Neural cell (in vitro differentiated cells): Measurements from ENCODE around the gene AGBL5.

Experiments used
- CTCF ChIP-seq: fragments of 450-650 bp; IDR thresholded peaks from 2 replicates; pipeline ENCODE4 v1.5.1; 2014; ENCODE audit warnings: antibody characterized with exemption, mild to moderate bottlenecking, moderate library complexity; ENCODE audit not compliant: poor library complexity, severe bottlenecking
- POLR2AphosphoS5 ChIP-seq: IDR thresholded peaks from 2 replicates; pipeline ENCODE4 v1.6.1; 2012
- REST ChIP-seq: IDR thresholded peaks from 2 replicates; pipeline ENCODE4 v1.6.1; 2012; ENCODE audit warnings: borderline replicate concordance

GRCh38 chr2:27010139-27010538 lies 41.3 kb upstream of the AGBL5 start:
- TF ChIP-seq REST, result no peak
- no peak for TF ChIP-seq POLR2AphosphoS5
- TF ChIP-seq CTCF, result no peak
